Neural cell (in vitro differentiated cells): ENCODE results near the gene UNKL. TPM values are rescaled to one million over a fixed set of nuclear protein-coding genes. Genes with fewer than 3 reads are reported as not detected.

Experiments
- H2AFZ ChIP-seq: fragments of 200-600, 300-800 bp; sonication (generic), shearing (Covaris generic); 2 replicates; pipeline ENCODE4 v1.6.0; 2014; ENCODE audit warnings: low read depth, mild to moderate bottlenecking, antibody characterized with exemption, low read length, moderate library complexity
- H3F3A ChIP-seq: fragments of 200-600 bp; shearing (Covaris generic); 2 replicates; pipeline ENCODE4 v1.6.1; 2016; ENCODE audit warnings: mild to moderate bottlenecking, moderate library complexity, mixed read lengths, antibody characterized with exemption, low read length; ENCODE audit not compliant: insufficient read depth, poor library complexity, severe bottlenecking
- H3K27ac ChIP-seq: fragments of 200-600, 300-800 bp; sonication (generic), shearing (Covaris generic); 2 replicates; pipeline ENCODE4 v1.5.1; 2014; ENCODE audit warnings: mild to moderate bottlenecking, low read length, moderate library complexity
- H3K27me3 ChIP-seq: fragments of 300-800, 200-600 bp; sonication (generic), shearing (Covaris generic); 2 replicates; pipeline ENCODE4 v1.6.0; 2014; ENCODE audit warnings: mild to moderate bottlenecking, low read depth, low read length, moderate library complexity; ENCODE audit not compliant: insufficient read depth
- H3K36me3 ChIP-seq: fragments of 300-800, 200-600 bp; sonication (generic), shearing (Covaris generic); 2 replicates; pipeline ENCODE4 v1.5.1; 2014; ENCODE audit warnings: mild to moderate bottlenecking, antibody characterized with exemption, low read length, moderate library complexity; ENCODE audit not compliant: insufficient read depth
- H3K4me2 ChIP-seq: fragments of 300-800, 200-600 bp; sonication (generic), shearing (Covaris generic); 2 replicates; pipeline ENCODE4 v1.6.0; 2014; ENCODE audit warnings: mild to moderate bottlenecking, low read length
- H3K4me3 ChIP-seq: fragments of 300-800, 200-600 bp; sonication (generic), shearing (Covaris generic); 2 replicates; pipeline ENCODE4 v1.5.1; 2014; ENCODE audit warnings: mild to moderate bottlenecking, low read length, moderate library complexity
- H3K79me2 ChIP-seq: fragments of 200-600 bp; shearing (Covaris generic); replicated peaks from 2 replicates; pipeline ENCODE4 v1.6.0; 2014; ENCODE audit warnings: mild to moderate bottlenecking, low read length, moderate library complexity; ENCODE audit not compliant: insufficient read depth
- H3K9ac ChIP-seq: fragments of 300-800, 200-600 bp; sonication (generic), shearing (Covaris generic); 2 replicates; pipeline ENCODE4 v1.6.1; 2016; ENCODE audit warnings: mild to moderate bottlenecking, low read length, mixed read lengths
- H3K9me2 ChIP-seq: fragments of 200-600 bp; shearing (Covaris generic); 2 replicates; pipeline ENCODE4 v1.6.1; 2016; ENCODE audit warnings: mild to moderate bottlenecking, low read length, mixed read lengths; ENCODE audit not compliant: insufficient read depth
- H3K9me3 ChIP-seq: fragments of 200-600, 300-800 bp; sonication (generic), shearing (Covaris generic); 2 replicates; pipeline ENCODE4 v1.6.1; 2016; ENCODE audit warnings: mild to moderate bottlenecking, mixed run types, low read length, moderate library complexity, mixed read lengths
- H4K20me1 ChIP-seq: fragments of 200-600 bp; shearing (Covaris generic); 2 replicates; pipeline ENCODE4 v1.6.1; 2016; ENCODE audit warnings: mild to moderate bottlenecking, mixed run types; ENCODE audit not compliant: insufficient read depth
- EP300 ChIP-seq: fragments of 450-650 bp; conservative IDR thresholded peaks from 2 replicates; pipeline ENCODE4 v1.6.1; 2014; ENCODE audit warnings: antibody characterized with exemption, mild to moderate bottlenecking, moderate library complexity; ENCODE audit not compliant: poor library complexity, severe bottlenecking
- EZH2 ChIP-seq: fragments of 200-600, 300-800 bp; shearing (Covaris generic), sonication (generic); IDR thresholded peaks from 2 replicates; pipeline ENCODE4 v1.6.1; 2014; ENCODE audit warnings: antibody characterized with exemption, low read length, borderline replicate concordance, mild to moderate bottlenecking; ENCODE audit not compliant: insufficient read depth, poor library complexity, severe bottlenecking
- MXI1 ChIP-seq: fragments of 450-650 bp; conservative IDR thresholded peaks from 2 replicates; pipeline ENCODE4 v1.6.1; 2014; ENCODE audit warnings: antibody characterized with exemption, mild to moderate bottlenecking; ENCODE audit not compliant: poor library complexity, severe bottlenecking
- POLR2AphosphoS5 ChIP-seq: IDR thresholded peaks from 2 replicates; pipeline ENCODE4 v1.6.1; 2012
- RAD21 ChIP-seq: fragments of 450-650 bp; conservative IDR thresholded peaks from 2 replicates; pipeline ENCODE4 v1.6.1; 2014; ENCODE audit warnings: antibody characterized with exemption, mild to moderate bottlenecking, moderate library complexity
- REST ChIP-seq: IDR thresholded peaks from 2 replicates; pipeline ENCODE4 v1.6.1; 2012; ENCODE audit warnings: borderline replicate concordance
- SMC3 ChIP-seq: fragments of 450-650 bp; conservative IDR thresholded peaks from 2 replicates; pipeline ENCODE4 v1.6.1; 2014; ENCODE audit warnings: antibody characterized with exemption, mild to moderate bottlenecking, moderate library complexity; ENCODE audit not compliant: poor library complexity
- TAF1 ChIP-seq: IDR thresholded peaks from 2 replicates; pipeline ENCODE4 v1.6.1; 2012; ENCODE audit warnings: low read depth
- polyA plus RNA-seq: library from polyadenylated mRNA; depleted of rRNA; stranded (reverse); fragments of >200 nt; gene quantifications from 2 replicates; pipeline ENCODE4 v1.2.3, GENCODE V29; 2014
- TF ChIP-seq, protein P1 (sequence below): fragments of 450-650 bp; IDR thresholded peaks from 2 replicates; pipeline ENCODE4 v1.5.1; 2014; ENCODE audit warnings: antibody characterized with exemption, mild to moderate bottlenecking, moderate library complexity; ENCODE audit not compliant: poor library complexity, severe bottlenecking

Gene UNKL
- polyA plus RNA-seq, 1 donor from 2014 or later, result 11.9 TPM

DNA sequence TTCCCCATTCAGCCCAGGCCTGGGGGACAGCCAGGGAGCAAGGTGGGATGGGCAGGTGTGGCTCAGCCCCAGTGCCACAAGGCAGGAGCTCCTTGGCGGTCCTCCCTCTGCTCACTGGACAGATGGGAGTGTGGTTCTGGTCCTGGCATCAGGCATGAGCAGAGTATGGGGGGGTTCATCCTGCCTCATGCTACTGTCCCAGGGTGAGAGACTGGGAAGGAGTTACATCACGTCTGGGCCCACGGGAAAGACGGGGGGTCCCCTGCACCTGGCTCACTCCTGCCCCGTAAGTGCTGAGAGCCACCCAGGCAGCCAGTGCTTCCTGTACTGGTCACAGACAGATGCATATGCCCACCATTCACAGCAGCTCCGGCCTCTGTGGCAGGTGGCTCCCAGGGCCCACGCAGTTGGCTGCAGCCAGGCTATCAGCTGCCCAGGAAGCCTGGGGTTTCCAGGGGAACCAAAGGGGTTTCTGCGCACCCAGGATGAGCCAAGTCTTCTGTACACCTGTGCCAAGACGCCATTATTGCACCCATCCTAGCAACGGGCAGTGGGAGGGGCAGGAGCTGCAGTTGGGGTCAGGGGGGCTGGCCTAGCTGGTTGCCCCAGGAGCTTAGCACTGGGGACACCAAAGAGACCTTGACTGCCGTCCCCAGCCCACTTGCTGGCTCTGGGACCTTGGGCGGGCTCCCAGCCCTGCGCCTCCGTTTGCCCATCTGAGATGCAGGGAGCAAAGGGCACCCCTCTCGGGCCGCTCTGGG lies 79.1 kb downstream of the UNKL start:
- H3K9ac ChIP-seq, result peak overlapping the region; percentile 74
- peak overlapping the region; percentile 78 for H3K4me2 ChIP-seq
- no peaks in the 10 kb centered on the region for H3K9me2 ChIP-seq
- H2AFZ ChIP-seq, result no peak overlapping the region
- peaks cover 17% of the 10 kb centered on the region for H3K79me2 ChIP-seq
- H3F3A ChIP-seq, result no peaks in the 10 kb centered on the region
- H3K36me3 ChIP-seq, result no peaks in the 10 kb centered on the region
- H4K20me1 ChIP-seq, result no peaks in the 10 kb centered on the region
- peaks cover 33% of the 10 kb centered on the region for H3K27me3 ChIP-seq
- H3K9me3 ChIP-seq, result no peaks in the 10 kb centered on the region
- H3K4me3 ChIP-seq, result peak overlapping the region; percentile 76
- TF ChIP-seq EP300, result no peak
- no peak for TF ChIP-seq REST
- TF ChIP-seq MXI1, result no peak
- no peak for TF ChIP-seq RAD21
- TF ChIP-seq POLR2AphosphoS5, result no peak
- no peak for TF ChIP-seq EZH2
- no peak for TF ChIP-seq SMC3
- TF ChIP-seq, protein P1, sequence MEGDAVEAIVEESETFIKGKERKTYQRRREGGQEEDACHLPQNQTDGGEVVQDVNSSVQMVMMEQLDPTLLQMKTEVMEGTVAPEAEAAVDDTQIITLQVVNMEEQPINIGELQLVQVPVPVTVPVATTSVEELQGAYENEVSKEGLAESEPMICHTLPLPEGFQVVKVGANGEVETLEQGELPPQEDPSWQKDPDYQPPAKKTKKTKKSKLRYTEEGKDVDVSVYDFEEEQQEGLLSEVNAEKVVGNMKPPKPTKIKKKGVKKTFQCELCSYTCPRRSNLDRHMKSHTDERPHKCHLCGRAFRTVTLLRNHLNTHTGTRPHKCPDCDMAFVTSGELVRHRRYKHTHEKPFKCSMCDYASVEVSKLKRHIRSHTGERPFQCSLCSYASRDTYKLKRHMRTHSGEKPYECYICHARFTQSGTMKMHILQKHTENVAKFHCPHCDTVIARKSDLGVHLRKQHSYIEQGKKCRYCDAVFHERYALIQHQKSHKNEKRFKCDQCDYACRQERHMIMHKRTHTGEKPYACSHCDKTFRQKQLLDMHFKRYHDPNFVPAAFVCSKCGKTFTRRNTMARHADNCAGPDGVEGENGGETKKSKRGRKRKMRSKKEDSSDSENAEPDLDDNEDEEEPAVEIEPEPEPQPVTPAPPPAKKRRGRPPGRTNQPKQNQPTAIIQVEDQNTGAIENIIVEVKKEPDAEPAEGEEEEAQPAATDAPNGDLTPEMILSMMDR, result no peak
- no peak for TF ChIP-seq TAF1
- H3K27ac ChIP-seq, result peak overlapping the region; percentile 91

DNA sequence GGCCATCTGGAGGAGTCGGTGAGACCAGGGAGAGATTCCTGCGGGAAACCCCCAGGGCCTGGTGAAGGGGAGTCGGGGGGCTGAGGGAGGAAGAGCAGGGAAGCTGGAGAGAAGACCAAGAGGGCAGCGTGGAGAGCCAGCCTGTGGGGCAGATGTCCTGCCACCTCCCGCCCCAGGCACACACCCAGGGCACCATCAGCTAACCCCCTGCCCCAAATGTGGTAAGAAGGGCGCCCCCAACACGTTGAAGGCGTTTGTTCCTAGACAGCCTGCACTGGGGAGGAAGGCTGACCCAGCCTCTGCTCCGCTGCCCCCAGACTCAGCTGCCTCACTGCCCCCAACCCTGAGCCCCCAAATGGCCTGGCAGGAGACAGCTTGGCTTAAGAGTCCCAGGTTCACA lies 79.8 kb downstream of the UNKL start:
- Histone ChIP-seq H3K9ac (peak overlapping the region; percentile 74), H3K9me2 (no peaks in the 10 kb centered on the region), H3K79me2 (peaks cover 17% of the 10 kb centered on the region), H3F3A (no peaks in the 10 kb centered on the region), H3K27me3 (peaks cover 33% of the 10 kb centered on the region), H3K36me3 (no peaks in the 10 kb centered on the region), H4K20me1 (no peaks in the 10 kb centered on the region), H3K4me3 (peak overlapping the region; percentile 76), H2AFZ (no peak overlapping the region), H3K27ac (peak overlapping the region; percentile 91), H3K9me3 (no peaks in the 10 kb centered on the region), H3K4me2 (peak overlapping the region; percentile 78)
- TF ChIP-seq MXI1 (no peak), TAF1 (no peak), RAD21 (no peak), SMC3 (no peak)
